Skin of body (tissue), 2 donors: ENCODE data around the gene SYNDIG1. TPM values are rescaled to one million over a fixed set of nuclear protein-coding genes. Genes with fewer than 3 reads are reported as not detected.

Experiments used
- DNase-seq: peaks from one replicate; lab custom pipeline; 2025; lab: John Stamatoyannopoulos, UW
- total RNA-seq: library from RNA; depleted of rRNA; stranded (reverse); fragments of >200 nt; gene quantifications from one replicate; pipeline ENCODE4 v1.2.3, GENCODE V29; 2014

Gene SYNDIG1
- total RNA-seq, 1 donor from 2014 or later: 2.6 TPM

- no peak for DNase-seq
Measured at GRCh38 chr20:24560571-24561491, 91.4 kb downstream of the SYNDIG1 start.

- DNase-seq: no peak
Measured at GRCh38 chr20:24565835-24566351, 96.5 kb downstream of the SYNDIG1 start.

- DNase-seq: no peak
Measured at GRCh38 chr20:24566656-24567055, 97.2 kb downstream of the SYNDIG1 start.

- DNase-seq: no peak
Measured at GRCh38 chr20:24567508-24567907, 98.1 kb downstream of the SYNDIG1 start.

GRCh38 chr20:24568842-24569241 is 99.4 kb downstream of the SYNDIG1 start:
- DNase-seq: no peak

GRCh38 chr20:24571159-24571558 is 101.7 kb downstream of the SYNDIG1 start:
- no peak for DNase-seq

GRCh38 chr20:24572140-24572539 is 102.7 kb downstream of the SYNDIG1 start:
- DNase-seq: no peak

- no peak for DNase-seq
Measured at GRCh38 chr20:24572862-24573261, 103.4 kb downstream of the SYNDIG1 start.

GRCh38 chr20:24573557-24573956 is 104.1 kb downstream of the SYNDIG1 start:
- no peak for DNase-seq

- no peak for DNase-seq
Measured at GRCh38 chr20:24574307-24574706, 104.9 kb downstream of the SYNDIG1 start.

GRCh38 chr20:24574797-24575196 is 105.4 kb downstream of the SYNDIG1 start:
- no peak for DNase-seq

- no peak for DNase-seq
Measured at GRCh38 chr20:24575811-24576210, 106.4 kb downstream of the SYNDIG1 start.

GRCh38 chr20:24576447-24576846 is 107.0 kb downstream of the SYNDIG1 start:
- DNase-seq: no peak

- no peak for DNase-seq
Measured at GRCh38 chr20:24577271-24577909, 108.0 kb downstream of the SYNDIG1 start.

GRCh38 chr20:24578567-24579415 is 109.4 kb downstream of the SYNDIG1 start:
- DNase-seq: no peak

- no peak for DNase-seq
Measured at GRCh38 chr20:24579475-24579874, 110.0 kb downstream of the SYNDIG1 start.

GRCh38 chr20:24580006-24580405 is 110.6 kb downstream of the SYNDIG1 start:
- DNase-seq: no peak

GRCh38 chr20:24580855-24581254 is 111.4 kb downstream of the SYNDIG1 start:
- no peak for DNase-seq

- DNase-seq: no peak
Measured at GRCh38 chr20:24581443-24582170, 112.2 kb downstream of the SYNDIG1 start.

- no peak for DNase-seq
Measured at GRCh38 chr20:24582373-24583168, 113.1 kb downstream of the SYNDIG1 start.
